Panc1 (cell line): ENCODE data around the gene RBM8A.

Source experiments
- CTCF ChIP-seq: fragments of 450-650 bp; IDR thresholded peaks from 2 replicates; pipeline ENCODE4 v1.5.1; 2017; ENCODE audit warnings: mild to moderate bottlenecking
- POLR2AphosphoS5 ChIP-seq: IDR thresholded peaks from 2 replicates; pipeline ENCODE4 v1.6.1; 2012; ENCODE audit warnings: mild to moderate bottlenecking, low read depth, low read length, moderate library complexity
- REST ChIP-seq, 2 experiments: IDR thresholded peaks; 2 replicates each; pipeline ENCODE4 v1.6.1; 2011 to 2012; ENCODE audit warnings: low read depth in 2 of 2, control low read depth in 1 of 2, low read length in 1 of 2, mild to moderate bottlenecking in 1 of 2, moderate library complexity in 1 of 2; ENCODE audit not compliant: insufficient read depth in 1 of 2
- SIN3A ChIP-seq: IDR thresholded peaks from 2 replicates; pipeline ENCODE4 v1.6.1; 2012; ENCODE audit warnings: low read depth, mild to moderate bottlenecking, low read length, moderate library complexity, borderline replicate concordance; ENCODE audit not compliant: insufficient read depth
- TCF7L2 ChIP-seq: IDR thresholded peaks from 2 replicates; pipeline ENCODE4 v1.6.1; 2011; ENCODE audit warnings: mild to moderate bottlenecking, low read depth, low read length, inconsistent platforms

GRCh38 chr1:145908653-145909052, 18.6 kb downstream of the RBM8A start:
- no peak for TF ChIP-seq CTCF
- TF ChIP-seq REST (IDR thresholded peaks at IDR 0.05; ENCODE audit: insufficient read depth in 1 of 2, low read depth in 2 of 2, low read length in 1 of 2), result no peak
- TF ChIP-seq TCF7L2, result no peak
- TF ChIP-seq POLR2AphosphoS5, result no peak
- no peak for TF ChIP-seq SIN3A
